ENCODE measurements around the gene SOCS2. TPM values are rescaled to one million over a fixed set of nuclear protein-coding genes. Genes with fewer than 3 reads are reported as not detected.

SOCS2 gene
- polyA plus RNA-seq (2013), result 13.0 and 14.5 TPM in 2 replicates

GRCh38 chr12:93571925-93572711, at the start of gene SOCS2:
Gene SOCS2 (plus strand): TSS chr12:93572675. CDS start chr12:93572898, 223 bp downstream.
- no CpG with 5 or more reads among the region's 59 CpGs for WGBS (ENCODE audit: extremely low coverage, insufficient coverage, insufficient read length)
- Histone ChIP-seq H3K9ac (ENCODE audit: low read length) (peak within 1 kb of the TSS; percentile 30), H3K4me2 (ENCODE audit: low read length) (peak within 1 kb of the TSS; percentile 82), H3K4me1 (ENCODE audit: control insufficient read depth in 1 of 2, insufficient read depth in 2 of 2, low read length in 2 of 2) (peaks cover 5 to 10% of the 10 kb centered on the region in 2 experiments), H3K4ac (ENCODE audit: low read depth, low read length) (peak within 1 kb of the TSS; percentile 27), H4K8ac (ENCODE audit: low read depth, low read length) (peak within 1 kb of the TSS; percentile 26), H3K4me3 (ENCODE audit: low read depth, low read length) (peak within 1 kb of the TSS; percentile 74), H3K14ac (ENCODE audit: low read length) (peak within 1 kb of the TSS; percentile 31), H2AK5ac (ENCODE audit: low read length) (no peak within 1 kb of the TSS), H3K36me3 (ENCODE audit: control insufficient read depth in 1 of 2, insufficient read depth in 2 of 2, low read length in 2 of 2) (no peaks in the 10 kb centered on the region), H4K12ac (ENCODE audit: low read depth, low read length) (peak within 1 kb of the TSS; percentile 35), H2BK12ac (ENCODE audit: low read length) (peak within 1 kb of the TSS; percentile 42), H3K79me2 (ENCODE audit: control insufficient read depth, insufficient read depth, low read length, poor library complexity) (peaks cover 6% of the 10 kb centered on the region), H2BK120ac (ENCODE audit: insufficient read depth, low read length, poor library complexity) (peak within 1 kb of the TSS; percentile 60), H3K27me3 (ENCODE audit: insufficient read depth, low read length) (no peaks in the 10 kb centered on the region), H4K91ac (ENCODE audit: low read depth, low read length) (peak within 1 kb of the TSS; percentile 70), H2BK5ac (ENCODE audit: low read depth, low read length, poor library complexity) (peak within 1 kb of the TSS; percentile 33), H3K18ac (ENCODE audit: low read length) (peak within 1 kb of the TSS; percentile 55), H3K79me1 (ENCODE audit: low read length) (peaks cover 24% of the 10 kb centered on the region), H3K9me3 (ENCODE audit: insufficient read depth, low read depth, low read length) (no peaks in the 10 kb centered on the region), H3K23ac (ENCODE audit: low read length) (no peak within 1 kb of the TSS), H3K27ac (ENCODE audit: low read depth, low read length) (peak within 1 kb of the TSS; percentile 80), H2AFZ (ENCODE audit: insufficient read depth, low read length, poor library complexity) (peak within 1 kb of the TSS; percentile 39)
- DNase-seq, result peak in 1 of 2 donors; percentile 53

- no peaks in the 10 kb centered on the region for H3K36me3 ChIP-seq (ENCODE audit: control insufficient read depth in 1 of 2, insufficient read depth in 2 of 2, low read length in 2 of 2)
- no peak overlapping the region for H4K8ac ChIP-seq (ENCODE audit: low read depth, low read length)
- no peak for DNase-seq
- H3K79me1 ChIP-seq (ENCODE audit: low read length), result no peaks in the 10 kb centered on the region
- no peaks in the 10 kb centered on the region for H3K9me3 ChIP-seq (ENCODE audit: insufficient read depth, low read depth, low read length)
- no peak overlapping the region for H4K91ac ChIP-seq (ENCODE audit: low read depth, low read length)
- H3K18ac ChIP-seq (ENCODE audit: low read length), result no peak overlapping the region
- H3K14ac ChIP-seq (ENCODE audit: low read length), result no peak overlapping the region
- no peak overlapping the region for H2BK120ac ChIP-seq (ENCODE audit: insufficient read depth, low read length, poor library complexity)
- no peak overlapping the region for H2BK12ac ChIP-seq (ENCODE audit: low read length)
- H2AFZ ChIP-seq (ENCODE audit: insufficient read depth, low read length, poor library complexity), result no peak overlapping the region
- H3K27ac ChIP-seq (ENCODE audit: low read depth, low read length), result no peak overlapping the region
- H3K23ac ChIP-seq (ENCODE audit: low read length), result no peak overlapping the region
- H3K4me3 ChIP-seq (ENCODE audit: low read depth, low read length), result no peak overlapping the region
- H2BK5ac ChIP-seq (ENCODE audit: low read depth, low read length, poor library complexity), result no peak overlapping the region
- no peak overlapping the region for H2AK5ac ChIP-seq (ENCODE audit: low read length)
- no peaks in the 10 kb centered on the region for H3K4me1 ChIP-seq (ENCODE audit: control insufficient read depth in 1 of 2, insufficient read depth in 2 of 2, low read length in 2 of 2)
- no peaks in the 10 kb centered on the region for H3K27me3 ChIP-seq (ENCODE audit: insufficient read depth, low read length)
- H4K12ac ChIP-seq (ENCODE audit: low read depth, low read length), result no peak overlapping the region
- no peak overlapping the region for H3K4ac ChIP-seq (ENCODE audit: low read depth, low read length)
- no peak overlapping the region for H3K9ac ChIP-seq (ENCODE audit: low read length)
- no peaks in the 10 kb centered on the region for H3K79me2 ChIP-seq (ENCODE audit: control insufficient read depth, insufficient read depth, low read length, poor library complexity)
- no CpG with 5 or more reads among the region's 10 CpGs for WGBS (ENCODE audit: extremely low coverage, insufficient coverage, insufficient read length)
- no peak overlapping the region for H3K4me2 ChIP-seq (ENCODE audit: low read length)
These were observed 47.9 kb upstream of the SOCS2 start for GRCh38 chr12:93524386-93525133.

GRCh38 chr12:93526786-93527428, 45.6 kb upstream of the SOCS2 start:
- H3K9ac ChIP-seq (ENCODE audit: low read length), result no peak overlapping the region
- H3K79me1 ChIP-seq (ENCODE audit: low read length), result no peaks in the 10 kb centered on the region
- no peaks in the 10 kb centered on the region for H3K79me2 ChIP-seq (ENCODE audit: control insufficient read depth, insufficient read depth, low read length, poor library complexity)
- no peak overlapping the region for H2BK12ac ChIP-seq (ENCODE audit: low read length)
- no peak overlapping the region for H2BK5ac ChIP-seq (ENCODE audit: low read depth, low read length, poor library complexity)
- H3K27me3 ChIP-seq (ENCODE audit: insufficient read depth, low read length), result no peaks in the 10 kb centered on the region
- H3K14ac ChIP-seq (ENCODE audit: low read length), result no peak overlapping the region
- no peak overlapping the region for H2BK120ac ChIP-seq (ENCODE audit: insufficient read depth, low read length, poor library complexity)
- H4K91ac ChIP-seq (ENCODE audit: low read depth, low read length), result no peak overlapping the region
- no peaks in the 10 kb centered on the region for H3K9me3 ChIP-seq (ENCODE audit: insufficient read depth, low read depth, low read length)
- WGBS (ENCODE audit: extremely low coverage, insufficient coverage, insufficient read length), result no CpG with 5 or more reads among the region's 4 CpGs
- no peak overlapping the region for H3K4me3 ChIP-seq (ENCODE audit: low read depth, low read length)
- no peak overlapping the region for H3K27ac ChIP-seq (ENCODE audit: low read depth, low read length)
- peak; percentile 52 to 75 for DNase-seq
- H3K4me1 ChIP-seq (ENCODE audit: control insufficient read depth in 1 of 2, insufficient read depth in 2 of 2, low read length in 2 of 2), result no peaks in the 10 kb centered on the region
- H2AFZ ChIP-seq (ENCODE audit: insufficient read depth, low read length, poor library complexity), result no peak overlapping the region
- no peak overlapping the region for H3K23ac ChIP-seq (ENCODE audit: low read length)
- H3K18ac ChIP-seq (ENCODE audit: low read length), result no peak overlapping the region
- no peak overlapping the region for H3K4me2 ChIP-seq (ENCODE audit: low read length)
- H2AK5ac ChIP-seq (ENCODE audit: low read length), result no peak overlapping the region
- no peak overlapping the region for H4K12ac ChIP-seq (ENCODE audit: low read depth, low read length)
- H3K36me3 ChIP-seq (ENCODE audit: control insufficient read depth in 1 of 2, insufficient read depth in 2 of 2, low read length in 2 of 2), result no peaks in the 10 kb centered on the region
- no peak overlapping the region for H4K8ac ChIP-seq (ENCODE audit: low read depth, low read length)
- no peak overlapping the region for H3K4ac ChIP-seq (ENCODE audit: low read depth, low read length)

- peak; percentile 11 to 77 for DNase-seq
- no peaks in the 10 kb centered on the region for H3K27me3 ChIP-seq (ENCODE audit: insufficient read depth, low read length)
- H4K12ac ChIP-seq (ENCODE audit: low read depth, low read length), result no peak overlapping the region
- no peak overlapping the region for H4K8ac ChIP-seq (ENCODE audit: low read depth, low read length)
- H3K18ac ChIP-seq (ENCODE audit: low read length), result no peak overlapping the region
- no peak overlapping the region for H2AFZ ChIP-seq (ENCODE audit: insufficient read depth, low read length, poor library complexity)
- H2BK12ac ChIP-seq (ENCODE audit: low read length), result no peak overlapping the region
- H3K79me1 ChIP-seq (ENCODE audit: low read length), result no peaks in the 10 kb centered on the region
- no peak overlapping the region for H2AK5ac ChIP-seq (ENCODE audit: low read length)
- WGBS (ENCODE audit: extremely low coverage, insufficient coverage, insufficient read length), result no CpG with 5 or more reads among the region's 5 CpGs
- H3K79me2 ChIP-seq (ENCODE audit: control insufficient read depth, insufficient read depth, low read length, poor library complexity), result no peaks in the 10 kb centered on the region
- no peaks in the 10 kb centered on the region for H3K9me3 ChIP-seq (ENCODE audit: insufficient read depth, low read depth, low read length)
- no peak overlapping the region for H3K4me2 ChIP-seq (ENCODE audit: low read length)
- H3K23ac ChIP-seq (ENCODE audit: low read length), result no peak overlapping the region
- H4K91ac ChIP-seq (ENCODE audit: low read depth, low read length), result no peak overlapping the region
- no peaks in the 10 kb centered on the region for H3K4me1 ChIP-seq (ENCODE audit: control insufficient read depth in 1 of 2, insufficient read depth in 2 of 2, low read length in 2 of 2)
- H3K9ac ChIP-seq (ENCODE audit: low read length), result no peak overlapping the region
- no peak overlapping the region for H3K4ac ChIP-seq (ENCODE audit: low read depth, low read length)
- no peak overlapping the region for H2BK5ac ChIP-seq (ENCODE audit: low read depth, low read length, poor library complexity)
- no peak overlapping the region for H3K27ac ChIP-seq (ENCODE audit: low read depth, low read length)
- H3K4me3 ChIP-seq (ENCODE audit: low read depth, low read length), result no peak overlapping the region
- no peak overlapping the region for H3K14ac ChIP-seq (ENCODE audit: low read length)
- no peaks in the 10 kb centered on the region for H3K36me3 ChIP-seq (ENCODE audit: control insufficient read depth in 1 of 2, insufficient read depth in 2 of 2, low read length in 2 of 2)
- H2BK120ac ChIP-seq (ENCODE audit: insufficient read depth, low read length, poor library complexity), result no peak overlapping the region
These were observed 42.1 kb upstream of the SOCS2 start for GRCh38 chr12:93530358-93530757.

Measured in trophoblast cell (in vitro differentiated cells and primary cell).